Activated B cell treated with CpG ODN at 0.5 μM for 24 hours (primary cell): Measurements from ENCODE around the gene FAXDC2. TPM values are rescaled to one million over a fixed set of nuclear protein-coding genes. Genes with fewer than 3 reads are reported as not detected.
A peak's percentile ranks its signal among the peaks of the same experiment; 100 is the strongest.

Experiments
- ATAC-seq: fragments of 200-7000 bp; cut with Tn5 transposase; one replicate; pipeline ENCODE4 v1.10.0; 2021; ENCODE audit warnings: low read depth, mild to moderate bottlenecking, moderate library complexity
- CTCF ChIA-PET: fragments of 350-600 bp; sonication (Branson Sonifier 250); formaldehyde crosslinking; loops from one replicate; lab custom pipeline; 2021; ENCODE audit warnings: antibody characterized with exemption; lab: Charles Lee
- POLR2A ChIA-PET: fragments of 350-600 bp; sonication (Branson Sonifier 250); formaldehyde crosslinking; loops from one replicate; lab custom pipeline; 2021; ENCODE audit warnings: antibody characterized with exemption; lab: Charles Lee
- DNase-seq: peaks from one replicate; pipeline ENCODE4 v3.0.0; 2022
- H3K27ac Mint-ChIP-seq: one replicate; pipeline ENCODE4 v1.8.0; 2020; ENCODE audit warnings: mixed read lengths
- H3K27me3 Mint-ChIP-seq: one replicate; pipeline ENCODE4 v1.8.0; 2021; ENCODE audit warnings: mixed read lengths
- H3K36me3 Mint-ChIP-seq: one replicate; pipeline ENCODE4 v1.8.0; 2021; ENCODE audit warnings: low read depth, mixed read lengths
- H3K4me1 Mint-ChIP-seq: one replicate; pipeline ENCODE4 v1.8.0; 2021; ENCODE audit warnings: mixed read lengths
- H3K4me3 Mint-ChIP-seq: one replicate; pipeline ENCODE4 v1.8.0; 2020; ENCODE audit warnings: mild to moderate bottlenecking, mixed read lengths
- H3K9me3 Mint-ChIP-seq: one replicate; pipeline ENCODE4 v1.8.0; 2020; ENCODE audit warnings: mixed read lengths
- intact Hi-C: fragments of 100-400 bp; cut with micrococcal nuclease; formaldehyde crosslinking; loops from one replicate; pipeline ENCODE4 v1.15.1; 2024
- total RNA-seq: library from RNA; stranded (reverse); gene quantifications from 2 replicates; pipeline ENCODE4 v1.2.3, GENCODE V29; 2022
- TF ChIP-seq, protein P1 (sequence below): fragments of 200-600 bp; IDR thresholded peaks from one replicate; pipeline ENCODE4 v1.8.0; 2022; ENCODE audit warnings: antibody characterized with exemption, mild to moderate bottlenecking

FAXDC2 gene
- total RNA-seq, 1 donor from 2014 or later = not detected

DNA sequence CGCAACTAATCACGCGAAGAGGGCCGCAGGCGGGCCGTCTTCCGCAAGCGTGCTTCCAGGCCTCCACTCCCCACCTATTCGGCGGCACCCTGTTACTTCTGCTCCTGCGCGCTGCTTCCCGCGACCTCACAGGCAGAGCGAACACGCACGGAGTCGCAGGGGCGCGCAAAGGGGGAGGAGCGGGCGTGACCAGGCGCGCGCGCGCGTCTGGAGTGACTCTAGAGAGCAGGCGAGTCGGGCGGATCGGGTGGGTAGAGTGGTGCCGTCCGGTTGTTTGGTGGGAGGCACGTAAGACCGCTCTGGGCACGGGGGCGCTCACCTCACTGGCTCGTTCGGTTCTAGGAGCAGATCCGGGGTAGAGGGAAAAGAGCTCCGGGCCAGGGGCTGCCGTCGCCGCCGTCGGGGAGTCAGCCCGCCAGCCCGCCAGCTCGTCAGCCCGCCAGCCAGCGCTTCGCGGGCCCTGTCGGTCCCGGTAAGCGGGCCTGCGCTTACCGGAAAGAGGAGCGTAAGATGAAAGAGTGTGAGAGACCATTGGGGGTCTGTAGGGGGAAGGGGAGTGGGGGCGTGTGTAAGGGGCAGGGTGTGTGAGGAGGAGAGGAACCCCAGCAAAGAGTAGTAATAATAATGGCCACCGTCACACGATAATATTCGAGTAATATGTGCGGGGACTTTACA lies 8.0 kb upstream of the FAXDC2 start, which contains the start of gene CNOT8:
Gene CNOT8, plus strand, starts transcription at position 331 of the 675 bp plus-strand sequence. CDS start 4,652 bp downstream, outside the sequence.
- Mint-ChIP-seq H3K9me3 (no peaks in the 10 kb centered on the region), H3K4me3 (peak within 1 kb of the TSS; percentile 91), H3K27ac (peak within 1 kb of the TSS; percentile 97), H3K27me3 (no peaks in the 10 kb centered on the region), H3K4me1 (peaks cover 49% of the 10 kb centered on the region), H3K36me3 (peaks cover 32% of the 10 kb centered on the region)
- ATAC-seq = peak; percentile 81
- CTCF ChIA-PET = interaction anchor here (2.2 kb wide), 1 partner anchor 208 kb away, joined by 8 read pairs; no protein-coding TSS in a partner anchor
- TF ChIP-seq, protein P1, sequence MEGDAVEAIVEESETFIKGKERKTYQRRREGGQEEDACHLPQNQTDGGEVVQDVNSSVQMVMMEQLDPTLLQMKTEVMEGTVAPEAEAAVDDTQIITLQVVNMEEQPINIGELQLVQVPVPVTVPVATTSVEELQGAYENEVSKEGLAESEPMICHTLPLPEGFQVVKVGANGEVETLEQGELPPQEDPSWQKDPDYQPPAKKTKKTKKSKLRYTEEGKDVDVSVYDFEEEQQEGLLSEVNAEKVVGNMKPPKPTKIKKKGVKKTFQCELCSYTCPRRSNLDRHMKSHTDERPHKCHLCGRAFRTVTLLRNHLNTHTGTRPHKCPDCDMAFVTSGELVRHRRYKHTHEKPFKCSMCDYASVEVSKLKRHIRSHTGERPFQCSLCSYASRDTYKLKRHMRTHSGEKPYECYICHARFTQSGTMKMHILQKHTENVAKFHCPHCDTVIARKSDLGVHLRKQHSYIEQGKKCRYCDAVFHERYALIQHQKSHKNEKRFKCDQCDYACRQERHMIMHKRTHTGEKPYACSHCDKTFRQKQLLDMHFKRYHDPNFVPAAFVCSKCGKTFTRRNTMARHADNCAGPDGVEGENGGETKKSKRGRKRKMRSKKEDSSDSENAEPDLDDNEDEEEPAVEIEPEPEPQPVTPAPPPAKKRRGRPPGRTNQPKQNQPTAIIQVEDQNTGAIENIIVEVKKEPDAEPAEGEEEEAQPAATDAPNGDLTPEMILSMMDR = no peak
- POLR2A ChIA-PET = interaction anchor here (0.6 to 2.9 kb wide), 12 partner anchors 10 to 820 kb away, joined by 3 to 18 read pairs (median 5); partner anchors contain the start of genes FAM114A2, GEMIN5 and MFAP3
- intact Hi-C loops = loop anchor here (1.0 to 5.0 kb wide), 9 partner anchors 46 to 1544 kb away; partner anchors contain the start of genes FAM114A2, GALNT10, LARP1 and MFAP3
- peak; percentile 97 for DNase-seq

DNA sequence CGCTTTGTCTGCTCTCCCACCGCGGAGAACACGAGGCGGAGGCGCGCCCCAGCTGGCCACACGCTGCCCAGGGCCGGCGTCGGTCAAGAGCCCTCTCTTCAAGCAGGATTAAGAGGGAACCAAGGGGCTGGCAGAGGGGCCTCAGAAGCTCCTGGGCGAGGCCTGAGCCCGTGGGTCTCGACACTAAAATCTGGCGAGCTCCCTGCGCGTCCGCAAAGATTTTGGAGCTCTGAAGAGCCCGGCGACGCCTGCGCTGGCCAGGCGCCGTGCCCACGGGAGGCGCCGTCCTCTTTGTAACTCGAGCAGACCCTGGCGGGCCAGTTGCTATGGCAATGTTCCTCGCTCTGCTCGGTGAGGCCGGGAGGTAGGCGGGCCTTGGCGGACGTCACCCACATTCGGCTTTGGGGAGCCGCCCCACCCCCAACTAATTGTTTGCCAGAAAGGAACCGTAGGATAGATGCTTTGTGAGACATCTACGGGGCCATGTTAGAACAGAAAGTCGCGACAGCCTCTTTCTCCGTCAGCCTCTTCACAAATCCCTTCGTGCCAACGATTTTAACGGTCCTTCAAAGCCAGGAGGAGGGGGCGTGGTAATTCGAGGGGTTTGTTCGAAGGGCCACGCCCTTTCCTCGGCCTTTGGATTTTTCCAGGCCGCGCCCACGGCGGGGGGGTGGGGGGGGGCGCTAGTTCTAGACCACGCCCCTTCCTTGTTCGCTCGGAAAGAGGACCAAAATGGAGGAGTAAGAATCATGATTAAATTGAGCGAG lies 7.3 kb upstream of the FAXDC2 start:
- peaks cover 42% of the 10 kb centered on the region for H3K4me1 Mint-ChIP-seq
- peak overlapping the region; percentile 97 for H3K27ac Mint-ChIP-seq
- intact Hi-C loops = loop anchor here (1.0 to 5.0 kb wide), 9 partner anchors 45 to 1545 kb away; partner anchors contain the start of genes FAM114A2, GALNT10, LARP1 and MFAP3
- peaks cover 26% of the 10 kb centered on the region for H3K36me3 Mint-ChIP-seq
- ChIA-PET CTCF (interaction anchor here (2.2 kb wide), 1 partner anchor 207 kb away, joined by 8 read pairs; no protein-coding TSS in a partner anchor), POLR2A (interaction anchor here (0.7 to 2.9 kb wide), 11 partner anchors 17 to 819 kb away, joined by 3 to 18 read pairs (median 5); partner anchors contain the start of genes FAM114A2, GEMIN5 and MFAP3)
- H3K27me3 Mint-ChIP-seq = no peaks in the 10 kb centered on the region
- ATAC-seq = peak; percentile 49
- no peaks in the 10 kb centered on the region for H3K9me3 Mint-ChIP-seq
- DNase-seq = peak; percentile 75
- TF ChIP-seq, protein P1 = no peak
- peak overlapping the region; percentile 91 for H3K4me3 Mint-ChIP-seq

DNA sequence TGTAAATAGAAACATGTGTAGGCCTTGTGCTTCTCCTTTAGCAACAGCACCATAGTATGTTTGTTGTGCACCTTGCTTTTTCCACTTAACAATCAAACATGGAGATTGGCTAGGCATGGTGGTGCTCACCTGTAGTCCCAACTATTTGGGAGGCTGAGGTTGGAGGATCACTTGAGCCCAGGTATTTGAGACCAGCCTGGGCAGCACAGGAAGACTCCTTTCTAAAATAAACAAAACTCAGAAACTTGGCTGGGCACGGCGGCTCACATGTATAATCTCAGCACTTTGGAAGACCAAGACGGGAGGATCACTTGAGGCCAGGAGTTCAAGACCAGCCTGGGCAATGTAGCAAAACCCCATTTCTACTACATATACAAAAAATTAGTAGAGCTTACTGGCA lies 948 bp upstream of the FAXDC2 start:
- no peak for ATAC-seq
- H3K4me1 Mint-ChIP-seq = peaks cover 2% of the 10 kb centered on the region
- H3K27ac Mint-ChIP-seq = no peak overlapping the region
- no peak overlapping the region for H3K4me3 Mint-ChIP-seq
- H3K36me3 Mint-ChIP-seq = no peaks in the 10 kb centered on the region
- ChIA-PET CTCF (no interaction called here), POLR2A (no interaction called here)
- H3K27me3 Mint-ChIP-seq = no peaks in the 10 kb centered on the region
- no peaks in the 10 kb centered on the region for H3K9me3 Mint-ChIP-seq
- intact Hi-C loops = no loop called here
- TF ChIP-seq, protein P1 = no peak
- no peak for DNase-seq

DNA sequence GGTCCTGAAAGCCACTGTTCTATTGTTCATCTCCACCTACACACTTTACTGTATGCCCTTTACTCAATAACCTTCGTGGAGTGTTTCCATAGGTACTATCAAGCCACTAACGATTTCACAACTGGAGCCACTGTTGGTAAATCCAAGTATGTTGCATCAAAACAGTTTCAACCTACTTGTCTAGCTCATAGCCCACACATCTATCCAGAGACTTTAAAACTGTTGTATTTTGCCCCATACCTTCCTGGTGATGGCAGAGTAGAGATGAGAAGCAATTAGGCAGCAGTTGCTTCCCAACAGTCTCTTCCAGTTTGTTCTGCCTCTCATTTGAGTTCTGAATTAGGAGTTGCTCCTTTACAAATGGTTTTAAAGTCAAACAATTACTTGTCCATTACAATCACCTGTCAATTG lies 607 bp downstream of the FAXDC2 start:
- H3K27ac Mint-ChIP-seq = no peak overlapping the region

More for the DNA sequence above, 607 bp downstream of the FAXDC2 start:
- H3K36me3 Mint-ChIP-seq = no peaks in the 10 kb centered on the region
- no peaks in the 10 kb centered on the region for H3K9me3 Mint-ChIP-seq
- ATAC-seq (no peak), DNase-seq (no peak)
- ChIA-PET POLR2A (no interaction called here), CTCF (no interaction called here)
- H3K4me3 Mint-ChIP-seq = no peak overlapping the region
- H3K27me3 Mint-ChIP-seq = no peaks in the 10 kb centered on the region
- TF ChIP-seq, protein P1 = no peak
- H3K4me1 Mint-ChIP-seq = peaks cover 2% of the 10 kb centered on the region
- intact Hi-C loops = no loop called here
